ENCODE results near the gene GSTA4.
"Not testable (repeated sequence)": the region's sequence is repeated elsewhere in the genome, so short reads cannot be mapped to it uniquely, and the experiment has no call there.

GSTA4 gene

GRCh38 chr6:52969359-52969758, 25.7 kb downstream of the GSTA4 start:
- no peak for DNase-seq

- no peak for DNase-seq
Observed at GRCh38 chr6:52966101-52966500, 29.0 kb downstream of the GSTA4 start.

DNA sequence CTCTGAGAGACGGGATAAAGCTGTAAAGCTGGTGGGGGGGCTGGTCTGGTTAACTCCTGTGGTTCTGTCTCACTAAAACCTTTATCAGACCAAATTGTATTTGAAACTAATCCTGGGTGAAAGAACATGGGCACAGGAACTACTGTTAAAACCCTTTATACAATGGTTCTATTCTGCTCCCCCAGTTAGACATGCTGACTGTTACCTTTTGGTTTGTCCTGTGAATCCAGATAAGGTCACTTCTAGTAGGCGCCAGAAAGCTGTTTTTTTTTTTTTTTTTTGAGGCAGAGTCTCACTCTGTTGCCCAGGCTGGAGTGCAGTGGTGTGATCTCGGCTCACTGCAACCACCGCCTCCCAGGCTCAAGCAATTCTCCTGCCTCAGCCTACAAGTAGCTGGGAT, 29.7 kb downstream of the GSTA4 start:
- no peak for DNase-seq

GRCh38 chr6:52964318-52964717, 30.8 kb downstream of the GSTA4 start:
- no peak for DNase-seq

DNA sequence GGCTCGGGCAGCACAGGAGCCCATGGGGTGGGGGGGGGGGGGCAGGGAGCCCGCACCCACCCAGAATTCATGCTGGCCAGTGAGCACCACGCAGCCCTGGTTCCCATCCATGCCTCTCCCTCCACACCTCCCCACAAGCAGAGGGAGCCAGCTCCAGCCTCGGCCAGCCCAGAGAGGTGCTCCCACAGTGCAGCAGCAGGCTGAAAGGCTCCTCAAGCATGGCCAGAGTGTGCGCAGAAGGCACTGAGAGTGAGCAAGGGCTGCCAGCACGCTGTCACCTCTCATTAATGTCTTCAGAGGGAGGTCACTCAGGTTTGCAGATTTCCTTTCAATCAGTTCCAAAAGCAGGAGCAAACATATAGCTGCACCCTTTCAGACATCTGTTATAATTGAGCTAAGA, 32.4 kb downstream of the GSTA4 start:
- no peak for DNase-seq

DNA sequence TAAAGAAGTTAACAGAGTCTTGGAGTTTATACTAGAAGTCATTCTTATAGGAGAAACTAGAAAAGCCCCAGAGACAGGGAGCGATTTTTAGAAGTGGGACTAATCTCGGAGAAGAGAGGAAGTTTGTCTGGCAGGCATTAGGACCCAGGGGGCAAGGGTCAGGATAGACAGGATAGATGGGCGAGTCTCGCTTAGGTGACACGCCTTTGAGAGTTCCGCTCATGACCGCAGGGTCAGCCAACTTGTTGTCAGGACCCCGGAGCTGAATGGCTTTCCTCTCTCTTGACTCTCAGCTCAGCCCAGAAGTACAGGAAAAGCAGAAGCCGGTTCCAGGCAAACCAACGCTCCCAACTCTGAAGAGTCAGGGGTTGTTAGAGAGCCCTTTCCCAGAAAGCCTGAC, 34.1 kb downstream of the GSTA4 start:
- DNase-seq, result not testable (repeated sequence)

- not testable (repeated sequence) for DNase-seq
Observed at GRCh38 chr6:52960211-52960610, 34.9 kb downstream of the GSTA4 start.

GRCh38 chr6:52958546-52959255, 36.4 kb downstream of the GSTA4 start:
- no peak for DNase-seq

- DNase-seq, result no peak
Observed at GRCh38 chr6:52955871-52956270, 39.2 kb downstream of the GSTA4 start.

DNA sequence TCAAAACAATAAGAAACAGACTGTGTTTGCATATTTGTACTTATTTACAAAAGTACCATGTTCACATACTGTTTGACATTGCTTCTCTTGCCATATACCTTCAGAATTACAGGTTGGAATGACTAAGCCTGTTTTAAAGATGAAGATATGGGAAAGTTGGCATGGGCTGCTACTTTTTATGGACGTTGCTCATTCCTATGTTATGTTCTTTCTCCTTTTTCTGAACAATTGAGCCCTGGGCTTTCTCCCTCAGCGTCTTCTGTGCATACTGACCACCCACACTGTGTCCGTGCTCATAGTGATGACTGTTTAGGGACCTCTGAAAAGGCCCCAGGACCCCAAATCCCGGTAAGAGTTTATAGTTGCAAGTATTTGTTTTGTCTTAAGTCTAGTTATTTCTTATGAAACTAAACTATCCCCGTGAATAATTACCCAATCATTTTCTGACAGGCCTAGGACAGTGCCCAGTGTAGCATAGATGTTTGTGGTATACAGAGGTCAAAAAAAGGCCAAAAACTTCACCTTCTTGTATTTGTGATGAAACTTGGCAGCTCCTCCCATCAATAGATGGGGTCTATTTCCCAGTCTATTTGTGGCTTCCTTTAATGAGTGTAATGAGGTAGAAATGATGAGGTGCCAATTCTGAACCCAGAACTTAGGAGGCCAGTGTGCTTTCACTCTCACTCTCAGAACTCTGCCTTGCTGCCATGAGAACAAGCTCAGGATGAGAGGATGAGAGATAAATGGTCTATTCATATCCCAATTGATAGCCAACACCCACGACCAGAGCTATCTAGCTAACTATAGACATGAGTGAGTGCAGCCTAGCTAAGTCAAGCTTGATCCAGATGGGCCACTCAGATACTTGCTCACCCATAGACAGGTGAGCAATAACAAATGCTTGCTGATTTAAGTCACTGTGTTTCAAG, 40.9 kb downstream of the GSTA4 start:
- DNase-seq, result no peak

DNA sequence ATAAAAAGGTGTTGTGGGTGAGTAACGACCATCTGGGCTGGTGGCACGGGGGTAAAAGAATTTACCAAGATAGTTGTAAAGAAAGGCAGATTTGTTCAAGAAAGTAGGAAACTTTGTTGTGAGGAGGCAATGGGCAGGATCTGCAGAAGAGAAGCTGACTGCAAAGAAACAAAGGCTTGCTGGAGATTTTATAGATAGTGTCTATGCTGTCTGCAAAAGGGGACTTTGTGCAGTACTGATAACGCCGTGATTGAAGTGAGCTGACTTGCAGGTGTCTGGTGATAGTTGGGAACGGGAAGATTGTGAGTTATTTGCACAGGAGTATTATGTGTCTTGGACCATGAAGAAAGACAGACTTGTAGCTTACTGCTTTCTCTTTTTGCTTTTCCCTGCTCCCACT, 48.8 kb downstream of the GSTA4 start:
- no peak for DNase-seq

GRCh38 chr6:52942821-52943220, 52.3 kb downstream of the GSTA4 start:
- DNase-seq, result not testable (repeated sequence)

DNA sequence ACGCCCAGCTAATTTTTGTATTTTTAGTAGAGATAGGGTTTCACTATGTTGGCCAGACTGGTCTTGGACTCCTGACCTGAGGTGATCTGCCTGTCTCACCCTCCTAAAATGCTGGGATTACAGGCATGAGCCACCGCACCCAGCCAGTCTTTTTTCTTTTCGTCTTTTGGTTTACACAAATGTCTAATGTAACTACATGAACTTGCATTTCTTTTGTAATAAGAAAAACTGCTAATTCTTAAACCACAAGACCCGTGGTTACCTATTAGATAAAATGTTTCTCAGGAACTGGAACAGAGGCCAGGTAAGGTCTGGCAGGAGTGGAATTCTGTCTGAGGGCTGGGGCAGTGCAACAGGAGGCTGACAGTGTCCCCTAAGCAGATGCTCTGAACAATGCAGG, 52.9 kb downstream of the GSTA4 start:
- no peak for DNase-seq

DNA sequence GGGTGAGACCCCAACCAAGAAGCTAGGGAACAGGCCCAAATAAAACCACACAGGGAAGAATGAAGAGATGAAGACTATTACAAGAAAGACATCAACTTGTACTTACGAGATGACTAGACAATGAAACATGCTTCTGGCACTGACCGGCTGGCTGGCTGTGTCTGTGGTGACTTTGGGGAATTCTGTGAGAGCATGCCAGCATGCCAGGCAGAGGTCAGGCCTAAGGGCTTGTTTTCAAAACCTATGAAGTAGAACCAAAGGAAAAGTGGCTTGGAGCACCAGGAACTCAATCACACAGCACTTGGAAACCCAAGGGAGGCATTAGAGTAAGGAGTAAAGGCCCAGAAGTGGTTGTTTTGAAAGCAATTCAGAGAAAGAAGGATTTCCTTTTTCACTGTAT, 57.2 kb downstream of the GSTA4 start:
- DNase-seq, result no peak

DNA sequence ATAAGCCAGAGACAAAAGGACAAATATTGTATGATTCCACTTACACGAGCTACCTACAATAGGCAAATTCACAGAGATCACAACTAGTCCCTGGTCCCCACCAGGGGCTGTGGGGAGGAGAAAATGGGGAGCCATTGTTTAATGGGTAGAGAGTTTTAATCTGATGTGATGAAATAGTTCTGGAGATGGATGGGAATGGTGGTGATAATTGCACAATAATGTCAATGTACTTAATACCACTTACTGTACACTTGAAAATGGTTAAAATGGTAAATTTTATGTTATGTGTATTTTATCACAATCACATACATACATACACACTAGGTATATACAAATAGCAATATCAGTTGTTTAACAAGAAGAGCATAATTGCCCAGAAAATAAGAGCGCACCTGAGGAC, 61.3 kb downstream of the GSTA4 start:
- DNase-seq, result no peak

GRCh38 chr6:52931351-52931750, 63.7 kb downstream of the GSTA4 start:
- DNase-seq, result no peak

DNA sequence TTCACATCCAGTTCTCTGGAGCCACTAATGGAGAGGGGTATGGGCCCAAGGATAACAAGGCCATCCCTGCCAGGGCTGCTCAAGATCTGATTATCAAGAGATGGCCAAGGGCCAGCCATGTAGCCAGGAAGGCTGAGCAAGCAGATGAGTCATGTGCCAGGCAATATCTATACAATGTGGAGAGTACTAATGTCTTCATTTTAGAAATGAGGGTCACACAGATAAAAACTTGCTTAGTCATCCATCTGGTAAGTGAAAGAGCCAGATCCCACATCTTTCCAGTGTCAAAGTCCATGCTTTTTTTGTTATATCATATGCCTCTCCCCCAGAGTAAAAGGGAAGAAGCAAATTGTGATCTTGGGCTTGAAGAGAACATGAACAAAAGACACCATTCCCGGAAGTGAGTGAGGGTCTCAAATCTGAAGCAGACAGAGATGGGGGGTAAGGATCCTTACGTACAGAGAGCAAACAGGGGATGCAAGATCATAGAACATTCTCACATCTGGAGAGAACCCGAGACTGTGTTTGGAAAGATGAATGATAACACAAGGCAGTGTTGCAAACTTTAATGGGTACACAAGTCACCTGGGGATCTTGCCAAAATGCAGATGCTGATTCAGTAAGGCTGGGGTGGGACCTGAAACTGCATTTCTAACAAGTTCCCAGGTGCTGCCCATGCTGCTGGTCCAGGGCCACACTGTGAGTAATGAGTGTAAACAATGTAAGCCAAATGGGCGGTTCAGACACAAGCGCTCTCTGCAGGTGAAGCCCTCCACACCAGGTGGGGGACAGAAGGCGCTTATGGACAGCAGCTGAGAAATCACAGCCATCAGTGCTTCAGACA, 65.5 kb downstream of the GSTA4 start:
- no peak for DNase-seq

Data from activated gamma-delta T cell treated with Interleukin-2 at 50 U/mL for 16 hours (primary cell).